Astrocyte of the spinal cord (primary cell): ENCODE data around the gene LLGL2.
"Not testable (repeated sequence)": the region's sequence is repeated elsewhere in the genome, so short reads cannot be mapped to it uniquely, and the experiment has no call there.

Experiments
- DNase-seq: peaks from one replicate; pipeline ENCODE4 v3.0.0; 2011; ENCODE audit warnings: low read depth, low spot score
- H3K4me3 ChIP-seq: 2 replicates; pipeline ENCODE4 v1.5.1; 2011; ENCODE audit warnings: low read depth, mild to moderate bottlenecking, low read length, moderate library complexity
- CTCF ChIP-seq: IDR thresholded peaks from 2 replicates; pipeline ENCODE4 v1.5.1; 2012; ENCODE audit warnings: low read depth, mild to moderate bottlenecking, low read length, inconsistent platforms
- in situ Hi-C: cut with HindIII; loops from 2 replicates; pipeline ENCODE4 v1.10.0; 2017; ENCODE audit warnings: low sequenced_read_pairs

The LLGL2 gene

GRCh38 chr17:75524970-75525805, at the start of gene LLGL2:
LLGL2 (plus strand) TSS chr17:75525697; CDS start chr17:75543427, 17,730 bp downstream.
- no peak for DNase-seq
- TF ChIP-seq CTCF, result peak; percentile 13
- in situ Hi-C loops, result no loop called here
- H3K4me3 ChIP-seq, result peak within 1 kb of the TSS; percentile 46

- no peak overlapping the region for H3K4me3 ChIP-seq
- no peak for DNase-seq
- no peak for TF ChIP-seq CTCF
- in situ Hi-C loops, result no loop called here
These were observed 49.6 kb upstream of the LLGL2 start for GRCh38 chr17:75475851-75476250.

DNA sequence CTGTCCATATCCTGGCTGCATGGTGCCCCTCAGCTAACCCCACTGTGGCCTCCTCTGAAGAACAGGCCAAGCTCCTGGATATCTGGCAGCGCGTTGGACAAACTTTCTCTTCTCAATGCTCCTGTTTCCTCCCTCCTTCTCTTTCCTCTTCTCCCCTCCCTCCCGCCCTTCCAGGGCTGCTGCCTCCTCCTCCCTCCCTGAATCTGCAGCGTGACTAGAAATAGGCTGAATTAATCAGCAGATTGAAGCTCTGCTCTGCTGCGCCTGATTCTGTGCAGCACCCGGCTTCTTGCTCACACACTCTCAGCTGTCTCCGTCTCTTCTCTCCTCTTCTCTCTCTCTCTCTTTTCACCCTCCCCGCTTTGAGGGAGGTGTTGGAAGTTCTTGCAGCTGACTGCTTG, 49.2 kb upstream of the LLGL2 start:
- no peak overlapping the region for H3K4me3 ChIP-seq
- DNase-seq, result peak; percentile 21
- TF ChIP-seq CTCF, result no peak
- in situ Hi-C loops, result no loop called here

- TF ChIP-seq CTCF, result no peak
- in situ Hi-C loops, result no loop called here
- no peak for DNase-seq
- no peak overlapping the region for H3K4me3 ChIP-seq
These were observed 48.6 kb upstream of the LLGL2 start for GRCh38 chr17:75476752-75477489.

DNA sequence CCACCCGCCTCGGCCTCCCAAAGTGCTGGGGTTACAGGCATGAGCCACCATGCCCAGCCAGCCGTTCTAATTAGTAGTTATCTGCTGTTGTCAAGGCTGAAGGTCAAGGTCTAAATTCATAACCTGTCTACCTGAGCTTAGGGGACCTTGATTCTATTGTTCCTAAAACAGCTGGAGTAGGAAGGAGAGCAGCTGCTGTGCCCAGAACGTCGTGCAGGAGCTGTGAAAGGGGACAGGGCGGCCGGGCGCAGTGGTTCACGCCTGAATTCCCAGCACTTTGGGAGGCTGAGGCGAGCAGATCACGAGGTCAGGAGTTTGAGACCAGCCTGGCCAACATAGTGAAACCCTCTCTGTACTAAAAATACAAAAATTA, 48.0 kb upstream of the LLGL2 start:
- in situ Hi-C loops, DNase-seq: not testable (repeated sequence)

DNA sequence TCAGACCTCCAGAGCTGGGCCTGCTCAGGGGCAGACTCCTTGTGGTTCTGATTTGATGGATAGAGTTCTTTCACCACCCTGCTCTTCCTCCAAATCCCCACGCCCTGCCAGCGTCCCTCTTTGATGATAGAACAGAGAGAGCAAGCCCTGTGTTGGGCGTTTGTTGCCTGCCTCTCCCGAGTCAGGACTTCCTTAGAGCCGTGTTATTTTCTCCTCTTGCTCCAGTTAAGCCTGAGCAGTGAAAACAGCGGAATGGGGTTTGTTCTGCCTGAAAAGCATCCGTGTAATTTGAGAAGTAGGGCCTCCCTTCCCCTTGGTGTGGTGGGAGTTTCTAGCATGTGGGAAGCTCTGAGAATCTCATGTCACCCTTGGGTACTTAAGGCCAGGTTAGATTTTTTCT, 47.0 kb upstream of the LLGL2 start:
- peak; percentile 23 for DNase-seq
- in situ Hi-C loops, result no loop called here
- H3K4me3 ChIP-seq, result no peak overlapping the region
- no peak for TF ChIP-seq CTCF

More for the DNA sequence above, 48.0 kb upstream of the LLGL2 start:
- H3K4me3 ChIP-seq, result not testable (repeated sequence)

GRCh38 chr17:75480281-75480680, 45.2 kb upstream of the LLGL2 start:
- no peak for DNase-seq
- in situ Hi-C loops, result no loop called here
- H3K4me3 ChIP-seq, result no peak overlapping the region
- no peak for TF ChIP-seq CTCF
